C4-2B (cell line): Measurements from ENCODE around the gene EXO5.

ENCODE experiments used
- CTCF ChIP-seq: fragments of 450-650 bp; conservative IDR thresholded peaks from 2 replicates; pipeline ENCODE4 v1.5.1; 2017; ENCODE audit warnings: mild to moderate bottlenecking
- ZFX ChIP-seq: fragments of 450-650 bp; IDR thresholded peaks from 2 replicates; pipeline ENCODE4 v1.6.1; 2017

- TF ChIP-seq CTCF: no peak
- no peak for TF ChIP-seq ZFX
These were observed 30.8 kb downstream of the EXO5 start for GRCh38 chr1:40539338-40539737.
